Measurements from ENCODE around the gene GAB2.

GAB2 gene

GRCh38 chr11:78420796-78421209 lies 3.2 kb upstream of the GAB2 start (continued):
- no peak for TF ChIP-seq CREB5 (CRISPR knock-in tag; IDR thresholded peaks at IDR 0.05; ENCODE audit: low read depth)
- no peak for TF ChIP-seq PPARA (CRISPR knock-in tag; IDR thresholded peaks at IDR 0.05; ENCODE audit: borderline replicate concordance)
- TF ChIP-seq TOX (CRISPR knock-in tag; IDR thresholded peaks at IDR 0.05; ENCODE audit: borderline replicate concordance), result peak; percentile 42; the same call in 1 of the 2 replicates
- peak; percentile 17; the same call in 1 of the 2 replicates for TF ChIP-seq ZNF8 (CRISPR knock-in tag; IDR thresholded peaks at IDR 0.05)
- TF ChIP-seq TCF4 (CRISPR knock-in tag; IDR thresholded peaks at IDR 0.05; ENCODE audit: borderline replicate concordance), result peak; percentile 86
- peak; percentile 92 for TF ChIP-seq ZC3H10 (CRISPR knock-in tag; IDR thresholded peaks at IDR 0.05)
- peak; percentile 83 for TF ChIP-seq ZFP3 (CRISPR knock-in tag; IDR thresholded peaks at IDR 0.05)
- peak; percentile 20; the same call in 1 of the 2 replicates for TF ChIP-seq CSRNP3 (CRISPR knock-in tag; IDR thresholded peaks at IDR 0.05)

- ATAC-seq, result peak; percentile 22
Measured at GRCh38 chr11:78420255-78420764, 2.7 kb upstream of the GAB2 start.

GRCh38 chr11:78419327-78419726 lies 1.7 kb upstream of the GAB2 start:
- peak; percentile 13 for ATAC-seq
- TF ChIP-seq ISL1 (CRISPR knock-in tag; IDR thresholded peaks at IDR 0.05) (peak; percentile 68), SNAI2 (CRISPR knock-in tag; IDR thresholded peaks at IDR 0.05) (peak; percentile 65; the same call in 1 of the 2 replicates), ZNF8 (CRISPR knock-in tag; IDR thresholded peaks at IDR 0.05) (0 out of 2 replicates have a peak, but pooled peaks have one; percentile 19), ZFP30 (CRISPR knock-in tag; IDR thresholded peaks at IDR 0.05) (no peak)

More at GRCh38 chr11:78420255-78420764, 2.7 kb upstream of the GAB2 start:
- TF ChIP-seq ESRRG (CRISPR knock-in tag; IDR thresholded peaks at IDR 0.05) (peak; percentile 12; the same call in 1 of the 2 replicates), ZNF70 (CRISPR knock-in tag; IDR thresholded peaks at IDR 0.05) (0 out of 2 replicates have a peak, but pooled peaks have one; percentile 7), ISL1 (CRISPR knock-in tag; IDR thresholded peaks at IDR 0.05) (no peak), PPARA (CRISPR knock-in tag; IDR thresholded peaks at IDR 0.05; ENCODE audit: borderline replicate concordance) (no peak), ZC3H10 (CRISPR knock-in tag; IDR thresholded peaks at IDR 0.05) (0 out of 2 replicates have a peak, but pooled peaks have one; percentile 13)

- ATAC-seq, result no peak
- TF ChIP-seq ZNF70 (CRISPR knock-in tag; IDR thresholded peaks at IDR 0.05) (0 out of 2 replicates have a peak, but pooled peaks have one; percentile 5), CSDC2 (CRISPR knock-in tag; IDR thresholded peaks at IDR 0.05) (0 out of 2 replicates have a peak, but pooled peaks have one; percentile 13), OSR1 (CRISPR knock-in tag; IDR thresholded peaks at IDR 0.05) (no peak), PPARA (CRISPR knock-in tag; IDR thresholded peaks at IDR 0.05; ENCODE audit: borderline replicate concordance) (no peak)
Measured at GRCh38 chr11:78418584-78419211, 1.1 kb upstream of the GAB2 start.

GRCh38 chr11:78417888-78418583 lies 416 bp upstream of the GAB2 start:
- peak; percentile 37 for ATAC-seq
- TF ChIP-seq CSDC2 (CRISPR knock-in tag; IDR thresholded peaks at IDR 0.05), result 0 out of 2 replicates have a peak, but pooled peaks have one; percentile 71
- peak; percentile 75 for TF ChIP-seq TSHZ2 (CRISPR knock-in tag; IDR thresholded peaks at IDR 0.05)
- TF ChIP-seq ISL1 (CRISPR knock-in tag; IDR thresholded peaks at IDR 0.05), result no peak
- TF ChIP-seq SNAI2 (CRISPR knock-in tag; IDR thresholded peaks at IDR 0.05), result peak; percentile 92
- TF ChIP-seq ARNTL (CRISPR knock-in tag; IDR thresholded peaks at IDR 0.05; ENCODE audit: borderline replicate concordance, low read depth), result no peak
- TF ChIP-seq ZFP3 (CRISPR knock-in tag; IDR thresholded peaks at IDR 0.05), result peak; percentile 52; the same call in 1 of the 2 replicates
- 0 out of 2 replicates have a peak, but pooled peaks have one; percentile 21 for TF ChIP-seq BACH2 (CRISPR knock-in tag; IDR thresholded peaks at IDR 0.05; ENCODE audit: borderline replicate concordance)

Data from SK-N-SH treated with all-trans-retinoic acid at 6 μM for 48 hours (cell line).